H9 (cell line): ENCODE data around the gene PTER. TPM values are rescaled to one million over a fixed set of nuclear protein-coding genes. Genes with fewer than 3 reads are reported as not detected.

Experiments used
- DNase-seq: peaks from one replicate; pipeline ENCODE4 v3.0.0-alpha.2; 2017
- H2AFZ ChIP-seq: one replicate; pipeline ENCODE4 v1.6.1; 2013; ENCODE audit warnings: mild to moderate bottlenecking, low read length, control low read depth, moderate library complexity
- H2AK5ac ChIP-seq: 2 replicates; pipeline ENCODE4 v1.6.1; 2013; ENCODE audit warnings: low read length, control low read depth, mixed read lengths; ENCODE audit not compliant: insufficient read length
- H2BK120ac ChIP-seq: one replicate; pipeline ENCODE4 v1.6.1; 2013; ENCODE audit warnings: low read depth, mild to moderate bottlenecking, low read length, control low read depth, inconsistent platforms; ENCODE audit not compliant: poor library complexity, severe bottlenecking
- H2BK12ac ChIP-seq: 2 replicates; pipeline ENCODE4 v1.6.1; 2013; ENCODE audit warnings: low read length, control low read depth, mixed read lengths, low read depth; ENCODE audit not compliant: insufficient read length
- H2BK15ac ChIP-seq: 2 replicates; pipeline ENCODE4 v1.6.1; 2013; ENCODE audit warnings: low read depth, low read length, control low read depth
- H2BK20ac ChIP-seq: one replicate; pipeline ENCODE4 v1.6.1; 2013; ENCODE audit warnings: low read depth, mild to moderate bottlenecking, low read length, control low read depth, inconsistent platforms; ENCODE audit not compliant: poor library complexity, severe bottlenecking
- H2BK5ac ChIP-seq: 2 replicates; pipeline ENCODE4 v1.6.1; 2013; ENCODE audit warnings: low read length, control low read depth, mixed read lengths; ENCODE audit not compliant: insufficient read length
- H3K14ac ChIP-seq: 2 replicates; pipeline ENCODE4 v1.6.1; 2013; ENCODE audit warnings: low read length, control low read depth; ENCODE audit not compliant: insufficient read depth
- H3K18ac ChIP-seq: 2 replicates; pipeline ENCODE4 v1.6.1; 2013; ENCODE audit warnings: low read depth, mild to moderate bottlenecking, mixed read lengths, low read length, control low read depth; ENCODE audit not compliant: insufficient read length
- H3K23ac ChIP-seq: 2 replicates; pipeline ENCODE4 v1.6.1; 2013; ENCODE audit warnings: low read length, control low read depth, mixed read lengths, low read depth; ENCODE audit not compliant: insufficient read length
- H3K23me2 ChIP-seq: 2 replicates; pipeline ENCODE4 v1.6.1; 2013; ENCODE audit warnings: low read depth, mild to moderate bottlenecking, mixed read lengths, low read length, control low read depth; ENCODE audit not compliant: insufficient read length, poor library complexity, severe bottlenecking
- H3K27ac ChIP-seq: 2 replicates; pipeline ENCODE4 v1.5.1; 2013; ENCODE audit warnings: low read length, control low read depth, mixed read lengths, low read depth; ENCODE audit not compliant: insufficient read length
- H3K27me3 ChIP-seq: 2 replicates; pipeline ENCODE4 v1.6.1; 2013; ENCODE audit warnings: low read length, control low read depth, inconsistent platforms; ENCODE audit not compliant: insufficient read depth
- H3K4ac ChIP-seq: 2 replicates; pipeline ENCODE4 v1.6.1; 2013; ENCODE audit warnings: low read depth, mild to moderate bottlenecking, control low read depth, inconsistent platforms, low read length, moderate library complexity
- H3K4me1 ChIP-seq: 2 replicates; pipeline ENCODE4 v1.6.1; 2013; ENCODE audit warnings: low read length, control low read depth, inconsistent platforms; ENCODE audit not compliant: insufficient read depth
- H3K4me2 ChIP-seq: 2 replicates; pipeline ENCODE4 v1.6.1; 2013; ENCODE audit warnings: low read length, control low read depth, mixed read lengths; ENCODE audit not compliant: insufficient read length, insufficient read depth
- H3K56ac ChIP-seq: 2 replicates; pipeline ENCODE4 v1.6.1; 2013; ENCODE audit warnings: low read depth, mild to moderate bottlenecking, mixed read lengths, low read length, control low read depth; ENCODE audit not compliant: insufficient read length
- H3K79me1 ChIP-seq: 2 replicates; pipeline ENCODE4 v1.6.1; 2013; ENCODE audit warnings: low read depth, mild to moderate bottlenecking, moderate library complexity, low read length, control low read depth, inconsistent platforms; ENCODE audit not compliant: insufficient read depth, poor library complexity, severe bottlenecking
- H3K79me2 ChIP-seq: 2 replicates; pipeline ENCODE4 v1.6.1; 2013; ENCODE audit warnings: low read length, control low read depth, inconsistent platforms; ENCODE audit not compliant: insufficient read depth
- H3K9ac ChIP-seq: 2 replicates; pipeline ENCODE4 v1.6.1; 2013; ENCODE audit warnings: low read length, control low read depth, mixed read lengths; ENCODE audit not compliant: insufficient read length; ENCODE audit errors: extremely low read depth
- H3K9me3 ChIP-seq: one replicate; pipeline ENCODE4 v1.6.1; 2013; ENCODE audit warnings: low read depth, low read length, inconsistent platforms; ENCODE audit not compliant: control insufficient read depth
- H3T11ph ChIP-seq: one replicate; pipeline ENCODE4 v1.6.1; 2013; ENCODE audit warnings: mild to moderate bottlenecking, low read length, control low read depth, inconsistent platforms
- H4K20me1 ChIP-seq: one replicate; pipeline ENCODE4 v1.6.1; 2013; ENCODE audit not compliant: control insufficient read depth, insufficient read length, insufficient read depth
- H4K5ac ChIP-seq: 2 replicates; pipeline ENCODE4 v1.6.1; 2013; ENCODE audit warnings: low read depth, mild to moderate bottlenecking, mixed read lengths, low read length, control low read depth; ENCODE audit not compliant: insufficient read length
- H4K8ac ChIP-seq: replicated peaks from 2 replicates; pipeline ENCODE4 v1.6.1; 2013; ENCODE audit warnings: low read length, control low read depth, mixed read lengths, low read depth; ENCODE audit not compliant: insufficient read length
- H4K91ac ChIP-seq: 2 replicates; pipeline ENCODE4 v1.6.1; 2013; ENCODE audit warnings: low read depth, mild to moderate bottlenecking, moderate library complexity, mixed read lengths, low read length, control low read depth; ENCODE audit not compliant: insufficient read length
- H3K27ac Mint-ChIP-seq, 3 experiments: 2 replicates in 2 of 3; 3 replicates in 1 of 3; pipeline ENCODE4 v1.8.0; 2020 to 2021; ENCODE audit warnings: mixed read lengths in 3 of 3, mild to moderate bottlenecking in 1 of 3, moderate library complexity in 1 of 3
- H3K27me3 Mint-ChIP-seq: 2 replicates; pipeline ENCODE4 v1.8.0; 2021; ENCODE audit warnings: low read depth, mild to moderate bottlenecking, moderate library complexity, mixed read lengths
- H3K36me3 Mint-ChIP-seq, 3 experiments: 2 replicates in 2 of 3; 3 replicates in 1 of 3; pipeline ENCODE4 v1.8.0; 2020 to 2021; ENCODE audit warnings: low read depth in 3 of 3, mixed read lengths in 3 of 3; ENCODE audit not compliant: insufficient read depth in 1 of 3
- H3K4me1 Mint-ChIP-seq, 2 experiments: 2 replicates each; pipeline ENCODE4 v1.8.0; 2020; ENCODE audit warnings: mixed read lengths in 2 of 2
- H3K4me3 Mint-ChIP-seq, 2 experiments: 2 replicates in 1 of 2; 3 replicates in 1 of 2; pipeline ENCODE4 v1.8.0; 2020 to 2021; ENCODE audit warnings: mild to moderate bottlenecking in 2 of 2, mixed read lengths in 2 of 2, moderate library complexity in 1 of 2
- H3K9me3 Mint-ChIP-seq, 2 experiments: 2 replicates in 1 of 2; 3 replicates in 1 of 2; pipeline ENCODE4 v1.8.0; 2020; ENCODE audit warnings: mild to moderate bottlenecking in 2 of 2, mixed read lengths in 2 of 2, moderate library complexity in 1 of 2
- WGBS: extraction: QIAGEN DNeasy Blood & Tissue Kit; methylation state at CpG from one replicate; pipeline ENCODE4 v1.1.7; 2013; ENCODE audit warnings: missing lambda C conversion rate, low lambda C conversion rate, mixed read lengths; ENCODE audit not compliant: insufficient read length; ENCODE audit errors: extremely low coverage; 5-methylcytosine and 5-hydroxymethylcytosine counted together
- total RNA-seq: library from RNA; stranded (reverse); gene quantifications from 2 replicates; pipeline ENCODE4 v1.2.1, GENCODE V29; 2021
- TF ChIP-seq, protein P1 (sequence below): fragments of 200-600 bp; sonication (generic); conservative IDR thresholded peaks from 3 replicates; pipeline ENCODE4 v1.8.0; 2021; ENCODE audit warnings: antibody characterized with exemption, mild to moderate bottlenecking

Gene PTER
- total RNA-seq, 1 experiment from 2014 or later: 10.1 TPM

DNA sequence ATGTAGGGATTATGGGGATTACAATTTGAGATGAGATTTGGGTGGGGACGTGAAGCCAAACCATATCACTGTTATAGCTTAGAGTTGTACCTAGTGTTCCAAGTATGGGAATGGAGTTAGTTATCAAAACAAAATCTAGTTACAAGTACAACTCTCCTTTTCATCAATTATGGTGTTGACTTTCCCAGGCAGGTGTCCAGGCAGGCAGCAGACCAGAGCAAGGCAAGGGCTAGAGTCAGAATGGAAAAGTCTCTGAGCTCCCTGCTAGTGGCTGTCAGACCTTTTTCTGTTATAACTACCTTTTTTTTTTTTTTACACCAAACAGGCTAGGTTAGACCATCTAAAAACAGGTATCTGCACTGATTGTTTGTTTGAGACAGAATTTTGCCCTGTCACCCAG is 29.2 kb downstream of the PTER start:
- no peak for DNase-seq
- H4K91ac ChIP-seq: no peak overlapping the region
- no peaks in the 10 kb centered on the region for H3K4me1 Mint-ChIP-seq

More for the DNA sequence above, 29.2 kb downstream of the PTER start:
- Histone ChIP-seq H3K4me1 (no peaks in the 10 kb centered on the region), H3K79me1 (no peaks in the 10 kb centered on the region), H3K27ac (no peak overlapping the region), H2BK120ac (no peak overlapping the region), H4K8ac (no peak overlapping the region), H3K23me2 (no peaks in the 10 kb centered on the region), H4K20me1 (no peaks in the 10 kb centered on the region), H2BK15ac (no peak overlapping the region), H2BK20ac (no peak overlapping the region), H3K14ac (no peak overlapping the region), H4K5ac (no peak overlapping the region), H3K9ac (no peak overlapping the region), H2AK5ac (no peak overlapping the region), H3K23ac (no peak overlapping the region), H2BK5ac (no peak overlapping the region), H3K56ac (no peak overlapping the region), H3K79me2 (no peaks in the 10 kb centered on the region), H3T11ph (no peak overlapping the region), H2BK12ac (no peak overlapping the region), H3K9me3 (no peaks in the 10 kb centered on the region), H3K27me3 (no peaks in the 10 kb centered on the region), H2AFZ (no peak overlapping the region), H3K4me2 (no peak overlapping the region), H3K4ac (no peak overlapping the region), H3K18ac (no peak overlapping the region)
- no CpG with 5 or more reads among the region's 1 CpG for WGBS
- no peaks in the 10 kb centered on the region for H3K27me3 Mint-ChIP-seq
- H3K27ac Mint-ChIP-seq: no peak overlapping the region; a peak in 1 of 7 replicates
- TF ChIP-seq, protein P1, sequence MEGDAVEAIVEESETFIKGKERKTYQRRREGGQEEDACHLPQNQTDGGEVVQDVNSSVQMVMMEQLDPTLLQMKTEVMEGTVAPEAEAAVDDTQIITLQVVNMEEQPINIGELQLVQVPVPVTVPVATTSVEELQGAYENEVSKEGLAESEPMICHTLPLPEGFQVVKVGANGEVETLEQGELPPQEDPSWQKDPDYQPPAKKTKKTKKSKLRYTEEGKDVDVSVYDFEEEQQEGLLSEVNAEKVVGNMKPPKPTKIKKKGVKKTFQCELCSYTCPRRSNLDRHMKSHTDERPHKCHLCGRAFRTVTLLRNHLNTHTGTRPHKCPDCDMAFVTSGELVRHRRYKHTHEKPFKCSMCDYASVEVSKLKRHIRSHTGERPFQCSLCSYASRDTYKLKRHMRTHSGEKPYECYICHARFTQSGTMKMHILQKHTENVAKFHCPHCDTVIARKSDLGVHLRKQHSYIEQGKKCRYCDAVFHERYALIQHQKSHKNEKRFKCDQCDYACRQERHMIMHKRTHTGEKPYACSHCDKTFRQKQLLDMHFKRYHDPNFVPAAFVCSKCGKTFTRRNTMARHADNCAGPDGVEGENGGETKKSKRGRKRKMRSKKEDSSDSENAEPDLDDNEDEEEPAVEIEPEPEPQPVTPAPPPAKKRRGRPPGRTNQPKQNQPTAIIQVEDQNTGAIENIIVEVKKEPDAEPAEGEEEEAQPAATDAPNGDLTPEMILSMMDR: no peak
- no peaks in the 10 kb centered on the region; a peak in 1 of 5 replicates for H3K9me3 Mint-ChIP-seq
- no peak overlapping the region for H3K4me3 Mint-ChIP-seq
- H3K36me3 Mint-ChIP-seq: peaks cover 2 to 9% (median 4%) of the 10 kb centered on the region in 3 experiments; a peak in 3 of 7 replicates
